SU-DHL-6 (cell line): ENCODE results near the gene ATXN7L1.

ENCODE experiments used
- H2AFZ ChIP-seq: fragments of 200-600 bp; sonication (generic); 2 replicates; pipeline ENCODE4 v1.6.1; 2014; ENCODE audit warnings: low read depth, mild to moderate bottlenecking, moderate library complexity, mixed read lengths, antibody characterized with exemption, low read length; ENCODE audit not compliant: severe bottlenecking
- H3F3A ChIP-seq: fragments of 200-600 bp; shearing (Covaris generic); 2 replicates; pipeline ENCODE4 v1.6.0; 2016; ENCODE audit warnings: antibody characterized with exemption, mild to moderate bottlenecking; ENCODE audit not compliant: insufficient read depth
- H3K27ac ChIP-seq: fragments of 200-600 bp; sonication (generic); 2 replicates; pipeline ENCODE4 v1.5.1; 2016; ENCODE audit warnings: low read depth, mild to moderate bottlenecking, low read length, moderate library complexity, mixed read lengths
- H3K27me3 ChIP-seq: fragments of 200-600 bp; sonication (generic), shearing (Covaris generic); 2 replicates; pipeline ENCODE4 v1.6.0; 2014; ENCODE audit warnings: mild to moderate bottlenecking, low read length
- H3K36me3 ChIP-seq: fragments of 200-600 bp; sonication (generic); 2 replicates; pipeline ENCODE4 v1.6.1; 2014; ENCODE audit warnings: mild to moderate bottlenecking, low read length, mixed read lengths
- H3K4me2 ChIP-seq: fragments of 300-600, 200-600 bp; shearing (Covaris generic), sonication (generic); 2 replicates; pipeline ENCODE4 v1.6.0; 2014; ENCODE audit warnings: low read length, low read depth, mild to moderate bottlenecking; ENCODE audit not compliant: poor library complexity, severe bottlenecking
- H3K4me3 ChIP-seq: fragments of 200-600 bp; sonication (generic); 2 replicates; pipeline ENCODE4 v1.5.1; 2014; ENCODE audit warnings: antibody characterized with exemption, low read length, mild to moderate bottlenecking, mixed read lengths; ENCODE audit not compliant: insufficient read depth, poor library complexity, severe bottlenecking
- H3K79me2 ChIP-seq: fragments of 200-600 bp; sonication (generic); 2 replicates; pipeline ENCODE4 v1.6.1; 2014; ENCODE audit warnings: mild to moderate bottlenecking, low read length, moderate library complexity; ENCODE audit not compliant: insufficient read depth
- H3K9ac ChIP-seq: fragments of 200-600 bp; sonication (generic); 2 replicates; pipeline ENCODE4 v1.7.0; 2014; ENCODE audit warnings: mild to moderate bottlenecking, low read length
- H3K9me2 ChIP-seq: fragments of 200-600 bp; sonication (generic); replicated peaks from 2 replicates; pipeline ENCODE4 v1.6.1; 2014; ENCODE audit warnings: low read length; ENCODE audit not compliant: insufficient read depth
- H3K9me3 ChIP-seq: fragments of 200-600 bp; sonication (generic); 2 replicates; pipeline ENCODE4 v1.6.1; 2014; ENCODE audit warnings: low read length, mixed read lengths; ENCODE audit not compliant: insufficient read depth
- H4K20me1 ChIP-seq: fragments of 200-600 bp; sonication (generic); 2 replicates; pipeline ENCODE4 v1.6.1; 2014; ENCODE audit warnings: low read depth, mild to moderate bottlenecking, antibody characterized with exemption, low read length, moderate library complexity, mixed read lengths
- CTCF ChIP-seq: fragments of 200-600 bp; sonication (generic); IDR thresholded peaks from one replicate; pipeline ENCODE4 v1.5.1; 2017; ENCODE audit warnings: antibody characterized with exemption, mild to moderate bottlenecking, low read length, moderate library complexity; ENCODE audit not compliant: insufficient read depth, poor library complexity, severe bottlenecking
- EZH2phosphoT487 ChIP-seq: fragments of 200-600 bp; sonication (generic), shearing (Covaris generic); conservative IDR thresholded peaks from 2 replicates; pipeline ENCODE4 v1.6.1; 2018; ENCODE audit warnings: mild to moderate bottlenecking, antibody characterized with exemption, low read length, moderate library complexity, mixed read lengths

The ATXN7L1 gene

GRCh38 chr7:105648561-105649401 is 227.6 kb downstream of the ATXN7L1 start:
- Histone ChIP-seq H3F3A (no peaks in the 10 kb centered on the region), H4K20me1 (no peaks in the 10 kb centered on the region), H3K27me3 (no peaks in the 10 kb centered on the region), H2AFZ (no peak overlapping the region), H3K9me3 (no peaks in the 10 kb centered on the region), H3K36me3 (no peaks in the 10 kb centered on the region), H3K9me2 (no peaks in the 10 kb centered on the region), H3K4me3 (no peak overlapping the region), H3K9ac (no peak overlapping the region), H3K79me2 (no peaks in the 10 kb centered on the region), H3K4me2 (no peak overlapping the region), H3K27ac (no peak overlapping the region)
- TF ChIP-seq CTCF (no peak), EZH2phosphoT487 (no peak)

- no peak overlapping the region for H3K4me3 ChIP-seq
- no peaks in the 10 kb centered on the region for H3K79me2 ChIP-seq
- H3K4me2 ChIP-seq: no peak overlapping the region
- H3K27ac ChIP-seq: no peak overlapping the region
- no peaks in the 10 kb centered on the region for H3K36me3 ChIP-seq
- no peaks in the 10 kb centered on the region for H3K27me3 ChIP-seq
- no peak overlapping the region for H3K9ac ChIP-seq
- no peaks in the 10 kb centered on the region for H3K9me2 ChIP-seq
- no peaks in the 10 kb centered on the region for H4K20me1 ChIP-seq
- H3K9me3 ChIP-seq: no peaks in the 10 kb centered on the region
- no peak overlapping the region for H2AFZ ChIP-seq
- TF ChIP-seq CTCF: no peak
- TF ChIP-seq EZH2phosphoT487: no peak
- H3F3A ChIP-seq: no peaks in the 10 kb centered on the region
These were observed 228.8 kb downstream of the ATXN7L1 start for GRCh38 chr7:105647591-105647990.

- H3K27ac ChIP-seq: no peak overlapping the region
- no peaks in the 10 kb centered on the region for H3K36me3 ChIP-seq
- H3K9me2 ChIP-seq: no peaks in the 10 kb centered on the region
- TF ChIP-seq CTCF (no peak), EZH2phosphoT487 (no peak)
- H3K4me3 ChIP-seq: no peak overlapping the region
- H3K79me2 ChIP-seq: no peaks in the 10 kb centered on the region
- no peaks in the 10 kb centered on the region for H3K9me3 ChIP-seq
- no peak overlapping the region for H2AFZ ChIP-seq
- H3K9ac ChIP-seq: no peak overlapping the region
- no peaks in the 10 kb centered on the region for H3K27me3 ChIP-seq
- no peak overlapping the region for H3K4me2 ChIP-seq
- H3F3A ChIP-seq: no peaks in the 10 kb centered on the region
- no peaks in the 10 kb centered on the region for H4K20me1 ChIP-seq
These were observed 231.5 kb downstream of the ATXN7L1 start for GRCh38 chr7:105644937-105645336.
